OCI-LY7 (cell line): ENCODE results near the gene CD44. TPM values are rescaled to one million over a fixed set of nuclear protein-coding genes. Genes with fewer than 3 reads are reported as not detected.

Source experiments
- BruUV-seq: library from RNA; stranded (reverse); fragments of 400-500 nt; replicated peaks from 2 replicates; lab custom pipeline; 2021; lab: Mats Ljungman, UMichigan
- CTCF ChIA-PET: fragments of 300-600 bp; sonication (Branson Sonifier 250); formaldehyde crosslinking; loops from one replicate; lab custom pipeline; 2022; ENCODE audit warnings: antibody characterized with exemption; ENCODE audit not compliant: unreplicated experiment; lab: Charles Lee
- POLR2A ChIA-PET: fragments of 300-600 bp; sonication (Branson Sonifier 250); formaldehyde crosslinking; loops from one replicate; lab custom pipeline; 2022; ENCODE audit warnings: antibody characterized with exemption; lab: Charles Lee
- DNase-seq: peaks from one replicate; pipeline ENCODE4 v3.0.0-alpha.2; 2015; ENCODE audit warnings: low spot score
- H2AFZ ChIP-seq: fragments of 200-600 bp; sonication (generic), shearing (Covaris generic); 2 replicates; pipeline ENCODE4 v1.6.1; 2014; ENCODE audit warnings: mild to moderate bottlenecking, antibody characterized with exemption, low read length, moderate library complexity
- H3K27ac ChIP-seq: fragments of 200-600 bp; sonication (generic); 2 replicates; pipeline ENCODE4 v1.5.1; 2014; ENCODE audit warnings: mixed run types, low read depth, mild to moderate bottlenecking, moderate library complexity, low read length, inconsistent platforms; ENCODE audit not compliant: poor library complexity, severe bottlenecking
- H3K36me3 ChIP-seq: fragments of 200-600 bp; sonication (generic); 2 replicates; pipeline ENCODE4 v1.6.1; 2014; ENCODE audit warnings: mild to moderate bottlenecking, antibody characterized with exemption, low read length, moderate library complexity, mixed read lengths; ENCODE audit not compliant: insufficient read depth
- H3K4me1 ChIP-seq: fragments of 200-600 bp; sonication (generic); 2 replicates; pipeline ENCODE4 v1.5.1; 2014; ENCODE audit warnings: mild to moderate bottlenecking, low read length; ENCODE audit not compliant: insufficient read depth, poor library complexity, severe bottlenecking
- H3K4me2 ChIP-seq: fragments of 200-600 bp; sonication (generic); 2 replicates; pipeline ENCODE4 v1.6.1; 2014; ENCODE audit warnings: mild to moderate bottlenecking, low read length
- H3K4me3 ChIP-seq: fragments of 200-600 bp; sonication (generic); 2 replicates; pipeline ENCODE4 v1.5.1; 2014; ENCODE audit warnings: mild to moderate bottlenecking, low read depth, low read length; ENCODE audit not compliant: poor library complexity, severe bottlenecking
- H3K79me2 ChIP-seq: fragments of 200-600 bp; sonication (generic); 2 replicates; pipeline ENCODE4 v1.6.1; 2016; ENCODE audit warnings: low read depth, mild to moderate bottlenecking, low read length, moderate library complexity, mixed read lengths; ENCODE audit not compliant: insufficient read depth
- H3K9me2 ChIP-seq: fragments of 200-600 bp; sonication (generic); 2 replicates; pipeline ENCODE4 v1.6.1; 2016; ENCODE audit warnings: mild to moderate bottlenecking, low read length, mixed read lengths; ENCODE audit not compliant: insufficient read depth
- H3K9me3 ChIP-seq: fragments of 200-600 bp; sonication (generic); 2 replicates; pipeline ENCODE4 v1.6.1; 2014; ENCODE audit warnings: mild to moderate bottlenecking, mixed run types, low read length, mixed read lengths
- H4K20me1 ChIP-seq: fragments of 200-600 bp; sonication (generic); 2 replicates; pipeline ENCODE4 v1.6.1; 2014; ENCODE audit warnings: mild to moderate bottlenecking, antibody characterized with exemption, low read length, moderate library complexity, mixed read lengths; ENCODE audit not compliant: insufficient read depth
- CTCF ChIP-seq: fragments of 200-600 bp; sonication (generic); conservative IDR thresholded peaks from 2 replicates; pipeline ENCODE4 v1.5.1; 2014; ENCODE audit warnings: mild to moderate bottlenecking, antibody characterized with exemption, low read length, moderate library complexity, mixed read lengths
- EZH2phosphoT487 ChIP-seq: fragments of 200-600 bp; sonication (generic); IDR thresholded peaks from 2 replicates; pipeline ENCODE4 v1.6.1; 2018; ENCODE audit warnings: low read depth, borderline replicate concordance, mild to moderate bottlenecking, mixed run types, antibody characterized with exemption, low read length, moderate library complexity, mixed read lengths
- intact Hi-C: fragments of 100-400 bp; cut with micrococcal nuclease; formaldehyde crosslinking; loops from one replicate; pipeline ENCODE4 v1.10.0; 2022; ENCODE audit not compliant: unreplicated experiment
- total RNA-seq, 2 experiments: library from RNA; depleted of rRNA in 1 of 2; stranded (reverse); fragments of >200 nt in 1 of 2; shearing (Covaris generic) in 1 of 2; gene quantifications; 2 replicates each; pipeline ENCODE4 v1.2.3, GENCODE V29; 2014 to 2022

CD44 gene
- total RNA-seq, 2 experiments from 2014 or later = 0.55 TPM; not detected in 1

- TF ChIP-seq CTCF = no peak
- no peak for TF ChIP-seq EZH2phosphoT487
- intact Hi-C loops = loop anchor here (2.0 to 5.0 kb wide), 3 partner anchors 77 to 153 kb away; no protein-coding TSS in a partner anchor
- Histone ChIP-seq H3K4me1 (peaks cover 12% of the 10 kb centered on the region), H3K9me2 (no peaks in the 10 kb centered on the region), H2AFZ (no peak overlapping the region), H3K79me2 (no peaks in the 10 kb centered on the region), H3K9me3 (no peaks in the 10 kb centered on the region), H3K4me3 (no peak overlapping the region), H3K4me2 (no peak overlapping the region), H3K36me3 (no peaks in the 10 kb centered on the region), H3K27ac (no peak overlapping the region), H4K20me1 (no peaks in the 10 kb centered on the region)
- BruUV-seq = no TSS peak
- DNase-seq = no peak
- POLR2A ChIA-PET = interaction anchor here (0.5 to 1.3 kb wide), 3 partner anchors 19 to 109 kb away, joined by 3 to 6 read pairs (median 3); no protein-coding TSS in a partner anchor
- CTCF ChIA-PET = interaction anchor here (0.6 kb wide), 1 partner anchor 70 kb away, joined by 9 read pairs; no protein-coding TSS in a partner anchor
Observed at GRCh38 chr11:35239471-35240075, 100.6 kb downstream of the CD44 start.

DNA sequence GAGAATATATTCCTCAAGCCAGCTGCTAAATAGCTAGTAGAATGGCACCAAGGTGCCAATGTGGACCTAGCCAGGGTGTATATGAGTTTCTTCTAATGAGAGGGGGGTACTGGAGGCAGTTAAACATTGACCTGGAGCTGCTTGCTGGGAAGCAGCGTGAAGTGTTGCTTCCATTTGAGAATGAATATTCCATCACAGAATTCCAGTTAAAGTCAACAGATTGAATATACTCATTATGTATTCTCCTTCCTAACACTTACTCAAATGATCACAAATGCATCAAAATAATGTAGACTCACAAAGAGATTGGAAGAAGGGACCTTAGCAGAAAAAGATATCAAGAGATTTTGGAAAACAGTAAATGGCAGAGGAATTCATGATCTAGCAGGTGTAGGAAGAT, 102.1 kb downstream of the CD44 start:
- Histone ChIP-seq H3K4me3 (no peak overlapping the region), H3K79me2 (no peaks in the 10 kb centered on the region), H3K27ac (no peak overlapping the region), H3K9me3 (no peaks in the 10 kb centered on the region), H3K4me2 (no peak overlapping the region), H4K20me1 (no peaks in the 10 kb centered on the region), H3K9me2 (no peaks in the 10 kb centered on the region), H3K4me1 (peaks cover 12% of the 10 kb centered on the region), H2AFZ (no peak overlapping the region), H3K36me3 (no peaks in the 10 kb centered on the region)
- no TSS peak for BruUV-seq
- TF ChIP-seq EZH2phosphoT487 (no peak), CTCF (no peak)
- DNase-seq = no peak
- POLR2A ChIA-PET = interaction anchor here (1.2 kb wide), 1 partner anchor 78 kb away, joined by 3 read pairs; no protein-coding TSS in a partner anchor
- intact Hi-C loops = no loop called here
- CTCF ChIA-PET = no interaction called here

GRCh38 chr11:35241531-35241930, 102.6 kb downstream of the CD44 start:
- intact Hi-C loops = no loop called here
- Histone ChIP-seq H2AFZ (no peak overlapping the region), H3K9me3 (no peaks in the 10 kb centered on the region), H3K79me2 (no peaks in the 10 kb centered on the region), H3K27ac (no peak overlapping the region), H3K36me3 (no peaks in the 10 kb centered on the region), H4K20me1 (no peaks in the 10 kb centered on the region), H3K4me1 (peaks cover 12% of the 10 kb centered on the region), H3K4me3 (no peak overlapping the region), H3K9me2 (no peaks in the 10 kb centered on the region), H3K4me2 (no peak overlapping the region)
- ChIA-PET CTCF (no interaction called here), POLR2A (interaction anchor here (1.2 kb wide), 1 partner anchor 78 kb away, joined by 3 read pairs; no protein-coding TSS in a partner anchor)
- BruUV-seq = no TSS peak
- TF ChIP-seq EZH2phosphoT487 (no peak), CTCF (no peak)
- DNase-seq = no peak
